Measurements from ENCODE around the gene DDIT3. TPM values are rescaled to one million over a fixed set of nuclear protein-coding genes. Genes with fewer than 3 reads are reported as not detected.

The DDIT3 gene
- total and polyA plus RNA-seq, 2 of the 13 experiments (the other 11 are each of a cell fraction or from before 2014, with no cell fraction given), result 27.5 to 48.7 TPM

- peak; percentile 92 for TF ChIP-seq ZNF143 (CRISPR knock-in tag; IDR thresholded peaks at IDR 0.05)
- TF ChIP-seq AHR (CRISPR knock-in tag; IDR thresholded peaks at IDR 0.05), result no peak
- TF ChIP-seq ZNF891 (CRISPR knock-in tag; IDR thresholded peaks at IDR 0.05), result no peak
- TF ChIP-seq ZNF678 (CRISPR knock-in tag; IDR thresholded peaks at IDR 0.05), result no peak
- no peak for TF ChIP-seq CHD4 (IDR thresholded peaks at IDR 0.05; ENCODE audit: borderline replicate concordance, low read length)
- TF ChIP-seq ZNF337 (CRISPR knock-in tag; IDR thresholded peaks at IDR 0.05; ENCODE audit: borderline replicate concordance, low read depth), result no peak
- no peak for TF ChIP-seq ZNF691 (CRISPR knock-in tag; IDR thresholded peaks at IDR 0.05; ENCODE audit: borderline replicate concordance, low read depth)
- TF ChIP-seq ZBTB2 (CRISPR knock-in tag; IDR thresholded peaks at IDR 0.05; ENCODE audit: low read depth), result no peak
- no peak for TF ChIP-seq KLF6 (CRISPR knock-in tag; IDR thresholded peaks at IDR 0.05)
Observed at GRCh38 chr12:57547288-57548012, 27.1 kb upstream of the DDIT3 start (continued).

Data from HepG2 (cell line).